Endothelial cell of umbilical vein (primary cell): ENCODE data around the gene TP53RK. TPM values are rescaled to one million over a fixed set of nuclear protein-coding genes. Genes with fewer than 3 reads are reported as not detected.

Source experiments
- BruUV-seq: library from RNA; stranded (reverse); fragments of 400-500 nt; replicated peaks from 2 replicates; lab custom pipeline; 2021; lab: Mats Ljungman, UMichigan
- CTCF ChIA-PET: fragments of 300-600, 350-600 bp; sonication (Branson Sonifier 250); formaldehyde crosslinking; loops from one replicate; lab custom pipeline; 2021; ENCODE audit warnings: antibody characterized with exemption, inconsistent platforms; lab: Charles Lee
- POLR2A ChIA-PET: fragments of 300-600, 350-600 bp; sonication (Branson Sonifier 250); formaldehyde crosslinking; loops from one replicate; lab custom pipeline; 2021; ENCODE audit warnings: antibody characterized with exemption, inconsistent platforms; lab: Charles Lee
- DNase-seq: peaks from one replicate; pipeline ENCODE4 v3.0.0-alpha.2; 2011; ENCODE audit warnings: low read depth, low spot score
- FAIRE-seq: peaks from 2 replicates; lab custom pipeline; 2011; peaks lifted over from hg19 to GRCh38; lab: Jason Lieb, UNC
- H2AFZ ChIP-seq: 2 replicates; pipeline ENCODE4 v1.6.0; 2012; ENCODE audit warnings: low read depth, low read length, control low read depth, inconsistent platforms
- H3K27ac ChIP-seq: 2 replicates; pipeline ENCODE4 v1.5.1; 2011; ENCODE audit warnings: low read depth, mild to moderate bottlenecking, control low read depth, low read length, moderate library complexity; ENCODE audit not compliant: insufficient read depth
- H3K27me3 ChIP-seq, 2 experiments: 2 replicates each; pipeline versions ENCODE4 v1.6.0 to v1.6.1; 2011; ENCODE audit warnings: low read length in 2 of 2, mixed read lengths in 1 of 2; ENCODE audit not compliant: control insufficient read depth in 2 of 2, insufficient read depth in 2 of 2
- H3K36me3 ChIP-seq, 2 experiments: 2 replicates in 1 of 2; 3 replicates in 1 of 2; pipeline ENCODE4 v1.5.1; 2011; ENCODE audit warnings: low read length in 2 of 2, mild to moderate bottlenecking in 1 of 2, moderate library complexity in 1 of 2; ENCODE audit not compliant: control insufficient read depth in 2 of 2, insufficient read depth in 2 of 2; ENCODE audit errors: extremely low read depth in 1 of 2
- H3K4me1 ChIP-seq: 3 replicates; pipeline ENCODE4 v1.5.1; 2011; ENCODE audit warnings: mild to moderate bottlenecking, low read length; ENCODE audit not compliant: control insufficient read depth, insufficient read depth; ENCODE audit errors: extremely low read depth
- H3K4me2 ChIP-seq: 2 replicates; pipeline ENCODE4 v1.6.1; 2011; ENCODE audit warnings: low read length, control low read depth, mixed read lengths; ENCODE audit not compliant: insufficient read depth
- H3K4me3 ChIP-seq, 3 experiments: fragments of 200-600 bp in 1 of 3; sonication (generic), shearing (Covaris generic) in 1 of 3; replicated peaks in 1 of 3; 2 replicates each; pipeline ENCODE4 v1.5.1; 2011 to 2016; ENCODE audit warnings: control low read depth in 3 of 3, low read length in 3 of 3, mild to moderate bottlenecking in 2 of 3, inconsistent platforms in 1 of 3, low read depth in 1 of 3, moderate library complexity in 1 of 3; ENCODE audit not compliant: insufficient read depth in 1 of 3
- H3K79me2 ChIP-seq: 2 replicates; pipeline ENCODE4 v1.6.0; 2012; ENCODE audit warnings: low read length, inconsistent platforms; ENCODE audit not compliant: control insufficient read depth, insufficient read depth
- H3K9ac ChIP-seq: replicated peaks from 2 replicates; pipeline ENCODE3; 2011; ENCODE audit warnings: low read length, control low read depth; ENCODE audit not compliant: insufficient read depth; ENCODE audit errors: extremely low read depth
- H3K9me1 ChIP-seq: replicated peaks from 3 replicates; pipeline ENCODE4 v1.6.0; 2011; ENCODE audit warnings: mild to moderate bottlenecking, low read length; ENCODE audit not compliant: control insufficient read depth, insufficient read depth; ENCODE audit errors: extremely low read depth
- H3K9me3 ChIP-seq: replicated peaks from 2 replicates; pipeline ENCODE4 v1.5.1; 2012; ENCODE audit warnings: low read length, inconsistent platforms; ENCODE audit not compliant: control insufficient read depth, insufficient read depth
- H4K20me1 ChIP-seq: replicated peaks from 2 replicates; pipeline ENCODE3; 2011; ENCODE audit warnings: mild to moderate bottlenecking, low read length; ENCODE audit not compliant: control insufficient read depth, insufficient read depth; ENCODE audit errors: extremely low read depth
- CTCF ChIP-seq, 2 donors: IDR thresholded peaks; 1 replicate in 1 of 2; 2 replicates in 1 of 2; pipeline ENCODE4 v1.5.1; 2011; ENCODE audit warnings: low read length in 2 of 2, mild to moderate bottlenecking in 2 of 2, moderate library complexity in 2 of 2, control low read depth in 1 of 2, inconsistent platforms in 1 of 2, low read depth in 1 of 2; ENCODE audit not compliant: insufficient read depth in 1 of 2; ENCODE audit errors: extremely low read depth in 1 of 2
- EZH2 ChIP-seq: IDR thresholded peaks from 2 replicates; pipeline ENCODE4 v1.6.1; 2012; ENCODE audit warnings: borderline replicate concordance, low read depth, mild to moderate bottlenecking, moderate library complexity, low read length, inconsistent platforms; ENCODE audit not compliant: severe bottlenecking
- FOS ChIP-seq: IDR thresholded peaks from 2 replicates; pipeline ENCODE4 v1.6.1; 2011; ENCODE audit warnings: mild to moderate bottlenecking, low read length, moderate library complexity, borderline replicate concordance; ENCODE audit not compliant: insufficient read depth
- GATA2 ChIP-seq: IDR thresholded peaks from 2 replicates; pipeline ENCODE4 v1.7.0; 2011; ENCODE audit warnings: low read depth, mild to moderate bottlenecking, moderate library complexity, mixed read lengths, low read length; ENCODE audit not compliant: insufficient read length, insufficient read depth
- JUN ChIP-seq: IDR thresholded peaks from 2 replicates; pipeline ENCODE4 v1.6.1; 2011; ENCODE audit warnings: borderline replicate concordance, low read depth; ENCODE audit not compliant: insufficient read length, insufficient read depth
- MAX ChIP-seq: IDR thresholded peaks from 2 replicates; pipeline ENCODE4 v1.6.1; 2011; ENCODE audit not compliant: insufficient read depth, insufficient read length
- MYC ChIP-seq: IDR thresholded peaks from one replicate; pipeline ENCODE4 v1.6.1; 2011; ENCODE audit warnings: mild to moderate bottlenecking, low read depth, low read length
- POLR2A ChIP-seq: IDR thresholded peaks from 2 replicates; pipeline ENCODE4 v1.6.1; 2012; ENCODE audit warnings: low read depth, mild to moderate bottlenecking, control low read depth, low read length
- POLR2AphosphoS5 ChIP-seq: IDR thresholded peaks from 2 replicates; pipeline ENCODE4 v1.6.1; 2012; ENCODE audit warnings: low read depth, mild to moderate bottlenecking, control low read depth, low read length, moderate library complexity; ENCODE audit not compliant: insufficient read depth
- dilution Hi-C: fragments of 300-500 bp; cut with MboI; formaldehyde crosslinking; loops from one replicate; pipeline ENCODE4 v1.15.0; 2019; ENCODE audit warnings: low sequenced_read_pairs; ENCODE audit not compliant: extremely low pct_ligation_motif_present
- intact Hi-C: fragments of 100-400 bp; cut with micrococcal nuclease; formaldehyde crosslinking; loops from one replicate; pipeline ENCODE4 v1.10.0; 2022
- polyA plus RNA-seq, 4 experiments: library from polyadenylated mRNA; depleted of rRNA in 3 of 4; stranded (reverse) in 3 of 4; unstranded in 1 of 4; fragments of >200 nt; gene quantifications; 2 replicates each; pipeline versions ENCODE4 v1.2.1 to v1.2.3, GENCODE V29; 2011 to 2012; ENCODE audit warnings: missing spikeins in 1 of 4
- total RNA-seq: library from RNA; stranded (reverse); gene quantifications from 2 replicates; pipeline ENCODE4 v1.2.3, GENCODE V29; 2021

TP53RK gene
- total and polyA plus RNA-seq, 2 donors (not counting 3 experiments of a cell fraction or from before 2014, with no cell fraction given): 7.0 to 13.1 TPM

- intact Hi-C loops: loop anchor here (10.0 kb wide), 1 partner anchor 1812 kb away; the partner anchor contains the start of gene YWHAB
- Histone ChIP-seq H3K27ac (no peak overlapping the region), H2AFZ (no peak overlapping the region), H4K20me1 (no peaks in the 10 kb centered on the region), H3K27me3 (peaks cover 0 to 3% of the 10 kb centered on the region in 2 experiments), H3K4me3 (no peak overlapping the region), H3K79me2 (no peaks in the 10 kb centered on the region), H3K4me1 (no peaks in the 10 kb centered on the region), H3K9me3 (no peaks in the 10 kb centered on the region), H3K9me1 (no peaks in the 10 kb centered on the region), H3K36me3 (no peaks in the 10 kb centered on the region), H3K4me2 (no peak overlapping the region), H3K9ac (no peak overlapping the region)
- no TSS peak for BruUV-seq
- DNase-seq (no peak), FAIRE-seq (no peak)
- ChIA-PET CTCF (interaction anchor here (0.6 to 1.6 kb wide), 5 partner anchors 8 to 152 kb away, joined by 3 to 5 read pairs (median 3); no protein-coding TSS in a partner anchor), POLR2A (no interaction called here)
- dilution Hi-C loops: no loop called here
- TF ChIP-seq GATA2 (no peak), MYC (no peak), POLR2A (no peak), MAX (no peak), FOS (no peak), POLR2AphosphoS5 (no peak)
Measured at GRCh38 chr20:46696791-46697279, 7.6 kb upstream of the TP53RK start.

GRCh38 chr20:46695892-46696291, 6.6 kb upstream of the TP53RK start:
- H3K9me3 ChIP-seq: no peaks in the 10 kb centered on the region
- intact Hi-C loops (loop anchor here (10.0 kb wide), 1 partner anchor 1811 kb away; the partner anchor contains the start of gene YWHAB), dilution Hi-C loops (no loop called here)
- TF ChIP-seq POLR2AphosphoS5 (no peak), MAX (no peak), FOS (no peak), JUN (no peak), EZH2 (no peak), CTCF (IDR thresholded peaks at IDR 0.05; ENCODE audit: extremely low read depth in 1 of 2, insufficient read depth in 1 of 2, low read depth in 1 of 2, low read length in 2 of 2) (no peak), POLR2A (no peak), GATA2 (no peak), MYC (no peak)
- peaks cover 0 to 3% of the 10 kb centered on the region in 2 experiments for H3K27me3 ChIP-seq
- DNase-seq: no peak
- H3K4me1 ChIP-seq: no peaks in the 10 kb centered on the region
- no peak overlapping the region for H3K4me2 ChIP-seq
- no TSS peak for BruUV-seq
- no peaks in the 10 kb centered on the region for H3K79me2 ChIP-seq
- no peak overlapping the region for H3K4me3 ChIP-seq
- no peak overlapping the region for H3K27ac ChIP-seq
- no peak overlapping the region for H3K9ac ChIP-seq
- no peaks in the 10 kb centered on the region for H4K20me1 ChIP-seq
- ChIA-PET POLR2A (no interaction called here), CTCF (no interaction called here)
- no peak overlapping the region for H2AFZ ChIP-seq
- H3K36me3 ChIP-seq: no peaks in the 10 kb centered on the region
- H3K9me1 ChIP-seq: no peaks in the 10 kb centered on the region
- no peak for FAIRE-seq
